HepG2 (cell line): ENCODE measurements around the gene SEPHS1. TPM values are rescaled to one million over a fixed set of nuclear protein-coding genes. Genes with fewer than 3 reads are reported as not detected.
"Not testable (repeated sequence)": the region's sequence is repeated elsewhere in the genome, so short reads cannot be mapped to it uniquely, and the experiment has no call there.

ENCODE experiments used
- ATAC-seq: fragments of 200-7000 bp; cut with Tn5 transposase; 3 replicates; pipeline ENCODE4 v1.9.1; 2020; ENCODE audit warnings: mild to moderate bottlenecking, moderate library complexity
- BruUV-seq: library from RNA; stranded (reverse); fragments of 400-500 nt; replicated peaks from 2 replicates; lab custom pipeline; 2021; lab: Mats Ljungman, UMichigan
- CTCF ChIA-PET: fragments of 300-600 bp; formaldehyde crosslinking; extraction: SDS; loops from one replicate; lab custom pipeline; 2021; ENCODE audit warnings: low total read pairs, inconsistent platforms, low intra/inter-chr PET ratio; lab: Yijun Ruan, JAX
- POLR2A ChIA-PET: fragments of 350-600 bp; sonication (Branson Sonifier 250); formaldehyde crosslinking; loops from one replicate; lab custom pipeline; 2020; ENCODE audit warnings: antibody characterized with exemption, inconsistent platforms; lab: Yijun Ruan, JAX
- DNase-seq: peaks from one replicate; pipeline ENCODE4 v3.0.0-alpha.2; 2015; ENCODE audit warnings: low spot score
- FAIRE-seq: peaks from 3 replicates; lab custom pipeline; 2011; peaks lifted over from hg19 to GRCh38; lab: Jason Lieb, UNC
- H2AFZ ChIP-seq: one replicate; pipeline ENCODE4 v1.6.1; 2011; ENCODE audit warnings: low read length, inconsistent platforms
- H3K27ac ChIP-seq: fragments of 300-600 bp; 3 replicates; pipeline ENCODE4 v1.8.0; 2011; ENCODE audit warnings: mixed run types, mild to moderate bottlenecking, mixed read lengths, low read length, inconsistent platforms; ENCODE audit not compliant: insufficient read depth; ENCODE audit errors: extremely low read length
- H3K27me3 ChIP-seq, 2 experiments: fragments of 200-600 bp in 1 of 2; 2 replicates in 1 of 2; 3 replicates in 1 of 2; pipeline versions ENCODE4 v1.6.0 to v1.8.0; 2011; ENCODE audit warnings: low read length in 2 of 2, mild to moderate bottlenecking in 2 of 2, moderate library complexity in 2 of 2, inconsistent platforms in 1 of 2; ENCODE audit not compliant: insufficient read depth in 2 of 2, control insufficient read depth in 1 of 2
- H3K36me3 ChIP-seq, 2 experiments: fragments of 200-600 bp in 1 of 2; replicated peaks in 1 of 2; 2 replicates in 1 of 2; 3 replicates in 1 of 2; pipeline versions ENCODE4 v1.5.1 to v1.8.0; 2011; ENCODE audit warnings: low read length in 2 of 2, inconsistent platforms in 1 of 2; ENCODE audit not compliant: insufficient read depth in 2 of 2, control insufficient read depth in 1 of 2
- H3K4me1 ChIP-seq: 2 replicates; pipeline ENCODE4 v1.5.1; 2012; ENCODE audit warnings: low read length, inconsistent platforms; ENCODE audit not compliant: insufficient read depth
- H3K4me2 ChIP-seq: 2 replicates; pipeline ENCODE4 v1.6.0; 2011; ENCODE audit warnings: low read depth, low read length, inconsistent platforms
- H3K4me3 ChIP-seq, 3 experiments: fragments of 200-600 bp in 1 of 3; sonication (generic), shearing (Covaris generic) in 1 of 3; replicated peaks in 1 of 3; 2 replicates each; pipeline ENCODE4 v1.5.1; 2011 to 2016; ENCODE audit warnings: low read length in 3 of 3, inconsistent platforms in 2 of 3, low read depth in 2 of 3, mild to moderate bottlenecking in 2 of 3, control low read depth in 1 of 3, mixed read lengths in 1 of 3; ENCODE audit not compliant: insufficient read depth in 1 of 3
- H3K79me2 ChIP-seq: one replicate; pipeline ENCODE4 v1.6.1; 2011; ENCODE audit warnings: low read length, inconsistent platforms; ENCODE audit not compliant: insufficient read depth
- H3K9ac ChIP-seq: 2 replicates; pipeline ENCODE4 v1.6.0; 2011; ENCODE audit warnings: mild to moderate bottlenecking, low read depth, low read length, inconsistent platforms; ENCODE audit not compliant: insufficient read depth
- H3K9me3 ChIP-seq: 2 replicates; pipeline ENCODE4 v1.5.1; 2012; ENCODE audit warnings: mild to moderate bottlenecking, low read length
- H4K20me1 ChIP-seq: 2 replicates; pipeline ENCODE4 v1.6.0; 2011; ENCODE audit warnings: inconsistent platforms, mild to moderate bottlenecking, low read length, moderate library complexity; ENCODE audit not compliant: insufficient read depth
- ATF6 ChIP-seq: sonication (generic); formaldehyde crosslinking; conservative IDR thresholded peaks from 2 replicates; pipeline ENCODE4 v1.4.0; 2020; ENCODE audit warnings: missing genetic modification reagents
- ATF7-NPFF ChIP-seq: sonication (generic); formaldehyde crosslinking; IDR thresholded peaks from 2 replicates; pipeline ENCODE4 v1.8.1; 2023; ENCODE audit warnings: mild to moderate bottlenecking, low read depth, missing genetic modification reagents, moderate library complexity
- NBN ChIP-seq: fragments of 450-650 bp; conservative IDR thresholded peaks from 2 replicates; pipeline ENCODE4 v1.6.1; 2017
- PBX3 ChIP-seq: sonication (generic); formaldehyde crosslinking; IDR thresholded peaks from 2 replicates; pipeline ENCODE4 v1.8.1; 2023; ENCODE audit warnings: missing genetic modification reagents, inconsistent platforms, borderline replicate concordance
- TMF1 ChIP-seq: sonication (generic); formaldehyde crosslinking; IDR thresholded peaks from 2 replicates; pipeline ENCODE4 v1.8.1; 2022; ENCODE audit warnings: low read depth, missing genetic modification reagents
- ZNF513 ChIP-seq: sonication (generic); formaldehyde crosslinking; conservative IDR thresholded peaks from 2 replicates; pipeline ENCODE4 v1.5.0; 2020; ENCODE audit warnings: missing genetic modification reagents
- WGBS: methylation state at CpG from one replicate; pipeline ENCODE4 v1.1.6; 2017; ENCODE audit warnings: low lambda C conversion rate; 5-methylcytosine and 5-hydroxymethylcytosine counted together
- in situ Hi-C: cut with HindIII; loops from 2 replicates; pipeline ENCODE4 v1.10.0; 2017; ENCODE audit warnings: low pct_unique_long_range_greater_than_20kb; ENCODE audit not compliant: extremely low pct_ligation_motif_present
- intact Hi-C: fragments of 100-400 bp; cut with micrococcal nuclease; formaldehyde crosslinking; loops from one replicate; pipeline ENCODE4 v1.10.0; 2022; ENCODE audit not compliant: unreplicated experiment
- polyA plus RNA-seq, 8 experiments: library from polyadenylated mRNA; depleted of rRNA in 3 of 8; stranded (reverse) in 7 of 8; unstranded in 1 of 8; fragments of >200 nt; fragmentation: Illumina TruSeq in 4 of 8; extraction: Trizol in 4 of 8; gene quantifications; 2 replicates each; pipeline versions ENCODE4 v1.2.1 to v1.2.3, GENCODE V29; 2011 to 2016; ENCODE audit warnings: low read depth in 4 of 8, missing spikeins in 1 of 8, mixed read lengths in 1 of 8; ENCODE audit not compliant: insufficient read depth in 1 of 8
- total RNA-seq, 5 experiments: library from RNA; depleted of rRNA; stranded (reverse); fragments of >200 nt; fragmentation: Illumina TruSeq; extraction: Trizol; gene quantifications; 2 replicates each; pipeline ENCODE4 v1.2.3, GENCODE V29; 2016; ENCODE audit warnings: low read depth in 1 of 5

SEPHS1 gene
- total and polyA plus RNA-seq, 2 of the 13 experiments (the other 11 are each of a cell fraction or from before 2014, with no cell fraction given), result 57.8 to 61.5 TPM

GRCh38 chr10:13379061-13379460 is 31.0 kb upstream of the SEPHS1 start:
- intact Hi-C loops, H3K9me3 ChIP-seq, BruUV-seq, H4K20me1 ChIP-seq, H3K9ac ChIP-seq, DNase-seq, FAIRE-seq, H3K4me2 ChIP-seq, H3K79me2 ChIP-seq, in situ Hi-C loops, H2AFZ ChIP-seq, H3K36me3 ChIP-seq, H3K4me3 ChIP-seq, CTCF ChIA-PET, H3K27ac ChIP-seq, POLR2A ChIA-PET, ATAC-seq: not testable (repeated sequence)
- Histone ChIP-seq H3K27me3 (peaks cover 3 to 18% of the 10 kb centered on the region in 2 experiments; a peak in 3 of 5 replicates), H3K4me1 (peaks cover 25% of the 10 kb centered on the region)
- WGBS, result 22% methylated on average over 4 of the region's 4 CpGs

GRCh38 chr10:13376746-13377145 is 28.7 kb upstream of the SEPHS1 start:
- no peaks in the 10 kb centered on the region for H3K36me3 ChIP-seq
- H3K27me3 ChIP-seq, result peaks cover 0 to 1% of the 10 kb centered on the region in 2 experiments; a peak in 1 of 5 replicates
- ChIA-PET CTCF (no interaction called here), POLR2A (no interaction called here)
- H4K20me1 ChIP-seq, result no peaks in the 10 kb centered on the region
- no peak for ATAC-seq
- FAIRE-seq, result no peak
- 0% methylated on average over 2 of the region's 6 CpGs for WGBS
- no peak overlapping the region for H2AFZ ChIP-seq
- H3K4me1 ChIP-seq, result peaks cover 15% of the 10 kb centered on the region
- H3K9me3 ChIP-seq, result no peaks in the 10 kb centered on the region
- TF ChIP-seq ATF6 (CRISPR knock-in tag) (no peak), ZNF513 (CRISPR knock-in tag) (no peak), ATF7-NPFF (CRISPR knock-in tag) (no peak), NBN (no peak), PBX3 (CRISPR knock-in tag) (no peak), TMF1 (CRISPR knock-in tag) (no peak)
- intact Hi-C loops (no loop called here), in situ Hi-C loops (no loop called here)
- no peak overlapping the region for H3K27ac ChIP-seq
- no peak overlapping the region for H3K4me3 ChIP-seq
- no peaks in the 10 kb centered on the region for H3K79me2 ChIP-seq
- BruUV-seq, result no TSS peak
- no peak overlapping the region for H3K4me2 ChIP-seq
- DNase-seq, result no peak
- no peak overlapping the region for H3K9ac ChIP-seq
